Neutrophil (primary cell): ENCODE results near the gene NBEAL1.
"Not testable (repeated sequence)": the region's sequence is repeated elsewhere in the genome, so short reads cannot be mapped to it uniquely, and the experiment has no call there.

ENCODE experiments used
- H3K27ac ChIP-seq: fragments of 200-600 bp; sonication (generic); 2 replicates; pipeline ENCODE4 v1.5.1; 2016; ENCODE audit warnings: mild to moderate bottlenecking, moderate library complexity
- H3K27me3 ChIP-seq: fragments of 200-600 bp; sonication (generic); 2 replicates; pipeline ENCODE4 v1.6.0; 2016; ENCODE audit warnings: mild to moderate bottlenecking
- H3K36me3 ChIP-seq: fragments of 200-600 bp; sonication (generic); 2 replicates; pipeline ENCODE4 v1.5.1; 2017
- H3K4me1 ChIP-seq, 2 experiments: fragments of 200-600 bp in 1 of 2; sonication (generic) in 1 of 2; 1 replicate in 1 of 2; 2 replicates in 1 of 2; pipeline versions ENCODE4 v1.5.1 to v1.6.1; 2013 to 2016; ENCODE audit warnings: low read depth in 1 of 2, low read length in 1 of 2, mild to moderate bottlenecking in 1 of 2, moderate library complexity in 1 of 2; ENCODE audit not compliant: control insufficient read depth in 1 of 2, insufficient read depth in 1 of 2
- H3K4me3 ChIP-seq, 2 experiments: fragments of 200-600 bp in 1 of 2; sonication (generic) in 1 of 2; 1 replicate in 1 of 2; 2 replicates in 1 of 2; pipeline ENCODE4 v1.5.1; 2013 to 2016; ENCODE audit warnings: low read depth in 1 of 2, low read length in 1 of 2, mild to moderate bottlenecking in 1 of 2, moderate library complexity in 1 of 2
- H3K9me3 ChIP-seq: fragments of 200-600 bp; sonication (generic); 2 replicates; pipeline ENCODE4 v1.5.1; 2016
- TF ChIP-seq, protein P1 (sequence below): fragments of 200-600 bp; sonication (generic); IDR thresholded peaks from 2 replicates; pipeline ENCODE4 v1.5.1; 2016; ENCODE audit warnings: antibody characterized with exemption

Gene NBEAL1

DNA sequence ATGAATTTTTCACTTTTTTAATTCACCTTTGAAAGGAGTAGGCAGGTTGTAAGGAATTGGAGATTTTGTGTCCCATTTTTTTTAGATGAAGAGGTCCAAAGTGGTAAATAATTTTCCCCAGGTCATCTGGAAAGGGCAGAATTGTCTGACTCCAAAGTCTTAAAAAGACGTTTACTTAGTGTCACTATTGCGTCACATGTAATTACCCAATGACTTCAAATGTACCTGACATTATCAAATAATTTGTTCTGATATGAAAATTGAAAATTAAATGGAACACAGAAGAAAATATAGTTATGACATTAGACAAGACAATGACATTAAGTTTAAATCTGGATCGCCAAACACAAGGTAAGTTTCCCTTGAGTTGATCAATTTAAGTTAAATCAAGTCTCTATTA is 24.2 kb upstream of the NBEAL1 start:
- TF ChIP-seq, protein P1, sequence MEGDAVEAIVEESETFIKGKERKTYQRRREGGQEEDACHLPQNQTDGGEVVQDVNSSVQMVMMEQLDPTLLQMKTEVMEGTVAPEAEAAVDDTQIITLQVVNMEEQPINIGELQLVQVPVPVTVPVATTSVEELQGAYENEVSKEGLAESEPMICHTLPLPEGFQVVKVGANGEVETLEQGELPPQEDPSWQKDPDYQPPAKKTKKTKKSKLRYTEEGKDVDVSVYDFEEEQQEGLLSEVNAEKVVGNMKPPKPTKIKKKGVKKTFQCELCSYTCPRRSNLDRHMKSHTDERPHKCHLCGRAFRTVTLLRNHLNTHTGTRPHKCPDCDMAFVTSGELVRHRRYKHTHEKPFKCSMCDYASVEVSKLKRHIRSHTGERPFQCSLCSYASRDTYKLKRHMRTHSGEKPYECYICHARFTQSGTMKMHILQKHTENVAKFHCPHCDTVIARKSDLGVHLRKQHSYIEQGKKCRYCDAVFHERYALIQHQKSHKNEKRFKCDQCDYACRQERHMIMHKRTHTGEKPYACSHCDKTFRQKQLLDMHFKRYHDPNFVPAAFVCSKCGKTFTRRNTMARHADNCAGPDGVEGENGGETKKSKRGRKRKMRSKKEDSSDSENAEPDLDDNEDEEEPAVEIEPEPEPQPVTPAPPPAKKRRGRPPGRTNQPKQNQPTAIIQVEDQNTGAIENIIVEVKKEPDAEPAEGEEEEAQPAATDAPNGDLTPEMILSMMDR, result no peak
- Histone ChIP-seq H3K4me3 (no peak overlapping the region), H3K27me3 (no peaks in the 10 kb centered on the region), H3K27ac (no peak overlapping the region), H3K36me3 (no peaks in the 10 kb centered on the region), H3K4me1 (no peaks in the 10 kb centered on the region), H3K9me3 (no peaks in the 10 kb centered on the region)

DNA sequence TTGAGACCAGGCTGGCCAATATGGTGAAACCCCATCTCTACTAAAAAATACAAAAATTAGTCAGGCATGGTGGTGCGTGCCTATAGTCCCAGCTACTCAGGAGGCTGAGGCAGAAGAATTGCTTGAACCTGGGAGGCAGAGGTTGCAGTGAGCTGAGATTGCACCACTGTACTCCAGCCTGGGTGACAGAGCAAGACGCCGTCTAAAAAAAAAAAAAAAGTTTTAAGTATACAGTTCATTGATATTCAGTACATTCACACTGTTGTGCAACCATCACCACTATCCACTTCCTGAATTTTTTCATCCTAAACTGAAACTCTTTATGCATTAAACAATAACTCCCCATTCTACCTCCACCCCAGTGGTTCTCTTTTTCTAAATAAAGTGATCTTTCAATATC is 17.6 kb upstream of the NBEAL1 start:
- H3K27ac ChIP-seq, H3K9me3 ChIP-seq, H3K4me1 ChIP-seq, H3K4me3 ChIP-seq, H3K36me3 ChIP-seq, H3K27me3 ChIP-seq: not testable (repeated sequence)

DNA sequence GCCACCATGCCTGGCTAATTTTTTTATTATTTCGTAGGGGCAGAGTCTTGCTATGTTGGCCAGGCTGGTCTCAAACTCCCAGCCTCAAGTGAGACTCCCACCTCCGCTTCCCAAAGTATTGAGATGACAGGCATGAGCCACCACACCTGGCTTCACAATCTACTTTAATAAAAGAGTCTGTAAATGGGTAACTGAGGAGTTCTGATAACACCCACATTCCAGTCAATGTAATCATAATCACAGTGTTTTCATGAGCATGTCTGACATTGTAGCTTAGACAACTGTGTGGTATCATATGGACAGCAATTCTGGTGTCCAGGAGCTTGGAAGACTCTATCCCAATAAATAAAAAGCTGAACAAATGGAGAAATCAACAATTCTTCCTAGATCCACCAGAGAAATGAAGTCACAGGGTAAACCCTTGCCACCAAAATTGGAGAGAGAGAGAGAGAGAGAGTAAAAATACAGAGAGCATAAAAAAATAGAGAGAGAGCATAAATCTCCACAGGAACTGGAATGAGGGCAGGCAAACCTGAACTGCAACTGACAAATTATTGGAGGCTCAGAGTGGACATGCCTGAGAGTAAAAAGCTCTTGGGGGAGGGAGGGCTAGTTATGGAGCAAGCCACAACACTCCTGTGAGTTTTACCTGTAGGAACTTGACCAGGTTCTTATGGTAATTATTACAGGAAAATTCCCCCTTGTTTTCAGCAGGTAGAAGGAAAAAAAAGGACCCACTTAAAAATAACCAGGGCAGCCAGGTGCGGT is 12.4 kb upstream of the NBEAL1 start:
- Histone ChIP-seq H3K4me1 (no peaks in the 10 kb centered on the region), H3K27ac (no peak overlapping the region), H3K36me3 (no peaks in the 10 kb centered on the region), H3K9me3 (no peaks in the 10 kb centered on the region), H3K27me3 (no peaks in the 10 kb centered on the region), H3K4me3 (no peak overlapping the region)
- TF ChIP-seq, protein P1, result no peak

DNA sequence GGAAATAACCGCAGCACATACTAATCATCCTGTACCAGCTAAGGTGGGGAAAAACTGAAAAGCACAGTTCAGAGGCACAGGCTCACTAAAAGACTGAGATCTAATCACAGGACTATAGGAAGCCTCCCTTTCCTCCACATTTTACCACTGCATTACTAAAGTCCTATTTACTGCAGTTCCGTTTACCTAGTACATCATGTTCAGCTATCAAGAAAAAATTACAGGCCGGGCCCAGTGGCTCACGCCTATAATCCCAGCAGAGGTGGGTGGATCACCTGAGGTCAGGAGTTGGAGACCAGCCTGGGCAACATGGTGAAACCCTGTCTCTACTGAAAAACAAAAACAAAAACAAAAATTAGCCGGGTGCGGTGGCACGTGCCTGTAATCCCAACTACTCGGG is 11.0 kb upstream of the NBEAL1 start:
- TF ChIP-seq, protein P1, result no peak
- H3K36me3 ChIP-seq, result no peaks in the 10 kb centered on the region
- no peaks in the 10 kb centered on the region for H3K9me3 ChIP-seq
- H3K4me3 ChIP-seq, result no peak overlapping the region
- H3K27me3 ChIP-seq, result no peaks in the 10 kb centered on the region
- no peaks in the 10 kb centered on the region for H3K4me1 ChIP-seq
- H3K27ac ChIP-seq, result no peak overlapping the region

DNA sequence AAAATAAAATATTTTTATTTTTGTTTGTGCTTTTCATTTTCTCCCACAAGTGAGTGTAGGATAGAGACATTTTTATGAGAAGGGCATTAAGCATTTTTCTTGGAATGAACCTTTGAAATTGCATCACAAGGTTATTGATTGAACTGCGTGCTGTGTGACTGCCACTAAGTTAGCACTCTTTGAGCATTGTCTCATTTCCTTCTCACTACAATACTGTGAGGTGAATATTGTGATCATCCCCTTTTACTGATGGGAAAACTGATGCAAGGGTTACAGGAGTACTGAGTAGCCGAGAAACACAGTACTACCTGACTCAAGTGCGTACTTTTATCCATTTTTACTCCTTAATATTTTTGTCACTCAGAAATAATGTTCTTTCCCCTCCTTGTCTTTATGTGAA is 2.0 kb downstream of the NBEAL1 start:
- peaks cover 11 to 16% of the 10 kb centered on the region in 2 experiments for H3K4me1 ChIP-seq
- no peaks in the 10 kb centered on the region for H3K9me3 ChIP-seq
- no peak overlapping the region for H3K4me3 ChIP-seq
- no peak overlapping the region for H3K27ac ChIP-seq
- H3K27me3 ChIP-seq, result peaks cover 2% of the 10 kb centered on the region
- TF ChIP-seq, protein P1, result no peak
- H3K36me3 ChIP-seq, result no peaks in the 10 kb centered on the region

DNA sequence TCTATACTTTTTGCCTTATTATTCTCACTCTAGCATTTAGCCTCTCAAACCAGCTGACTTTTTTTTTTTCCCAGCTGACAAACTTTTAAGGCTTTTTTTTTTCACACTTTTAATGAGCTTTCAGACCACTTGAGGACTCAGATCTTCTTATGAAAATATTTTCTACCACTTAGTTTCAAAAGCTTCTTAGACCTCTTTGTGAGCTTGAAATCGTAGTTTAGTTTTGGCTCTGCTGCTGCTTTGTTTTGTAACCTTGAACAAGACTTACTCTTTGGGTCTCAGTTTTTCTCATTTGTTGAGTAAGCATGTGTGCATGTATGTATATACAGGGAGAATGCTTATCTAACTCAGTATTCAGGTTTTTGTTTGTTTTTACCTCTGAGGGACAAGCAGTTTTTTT is 3.5 kb downstream of the NBEAL1 start:
- Histone ChIP-seq H3K27me3 (no peaks in the 10 kb centered on the region), H3K36me3 (no peaks in the 10 kb centered on the region), H3K27ac (no peak overlapping the region), H3K4me1 (peaks cover 11 to 16% of the 10 kb centered on the region in 2 experiments), H3K4me3 (no peak overlapping the region), H3K9me3 (no peaks in the 10 kb centered on the region)
- TF ChIP-seq, protein P1, result no peak
